GM21515 (cell line): ENCODE results near the gene TGFBR3L.
A peak's percentile ranks its signal among the peaks of the same experiment; 100 is the strongest.
"Not testable (repeated sequence)": the region's sequence is repeated elsewhere in the genome, so short reads cannot be mapped to it uniquely, and the experiment has no call there.

Experiments
- ATAC-seq: cut with Tn5 transposase; IDR thresholded peaks from one replicate; pipeline ENCODE4 v1.9.1; 2021; ENCODE audit not compliant: unreplicated experiment

TGFBR3L gene

GRCh38 chr19:7926727-7927604 lies 12.3 kb downstream of the TGFBR3L start:
- ATAC-seq = no peak

GRCh38 chr19:7927605-7928333 lies 13.1 kb downstream of the TGFBR3L start:
- no peak for ATAC-seq

GRCh38 chr19:7928334-7928706 lies 13.7 kb downstream of the TGFBR3L start:
- ATAC-seq = no peak

- ATAC-seq = no peak
These were observed 14.4 kb downstream of the TGFBR3L start for GRCh38 chr19:7928741-7929701.

- ATAC-seq = not testable (repeated sequence)
These were observed 15.4 kb downstream of the TGFBR3L start for GRCh38 chr19:7930030-7930429.

- ATAC-seq = no peak
These were observed 16.1 kb downstream of the TGFBR3L start for GRCh38 chr19:7930765-7931164.

GRCh38 chr19:7931221-7932061 lies 16.8 kb downstream of the TGFBR3L start:
- ATAC-seq = no peak

GRCh38 chr19:7932276-7932929 lies 17.8 kb downstream of the TGFBR3L start:
- ATAC-seq = no peak

GRCh38 chr19:7932930-7933300 lies 18.3 kb downstream of the TGFBR3L start:
- ATAC-seq = no peak

- no peak for ATAC-seq
These were observed 18.8 kb downstream of the TGFBR3L start for GRCh38 chr19:7933411-7933810.

- no peak for ATAC-seq
These were observed 19.4 kb downstream of the TGFBR3L start for GRCh38 chr19:7933828-7934725.

GRCh38 chr19:7934766-7935165 lies 20.1 kb downstream of the TGFBR3L start:
- ATAC-seq = no peak

GRCh38 chr19:7940841-7941240 lies 26.2 kb downstream of the TGFBR3L start:
- no peak for ATAC-seq

GRCh38 chr19:7941895-7942596 lies 27.4 kb downstream of the TGFBR3L start:
- ATAC-seq = no peak

- no peak for ATAC-seq
These were observed 28.4 kb downstream of the TGFBR3L start for GRCh38 chr19:7942981-7943443.

- ATAC-seq = peak; percentile 96
These were observed 29.0 kb downstream of the TGFBR3L start, which contains the start of gene TIMM44 for GRCh38 chr19:7943444-7944176. Gene TIMM44, minus strand, starts transcription at chr19:7943666. Its CDS starts 15 bp downstream, at chr19:7943651.

- peak; percentile 15 for ATAC-seq
These were observed 29.6 kb downstream of the TGFBR3L start for GRCh38 chr19:7944177-7944761.
